SK-N-MC (cell line): ENCODE results near the gene DSG2.

Source experiments
- EZH2 ChIP-seq: fragments of 200-600 bp; sonication (generic); IDR thresholded peaks from one replicate; pipeline ENCODE4 v1.6.1; 2017; ENCODE audit warnings: antibody characterized with exemption
- POLR2AphosphoS5 ChIP-seq: IDR thresholded peaks from 2 replicates; pipeline ENCODE4 v1.6.1; 2012; ENCODE audit warnings: mild to moderate bottlenecking, low read depth, low read length, borderline replicate concordance

GRCh38 chr18:31546476-31546875, 48.5 kb downstream of the DSG2 start:
- TF ChIP-seq EZH2 (no peak), POLR2AphosphoS5 (no peak)
